Measurements from ENCODE around the gene PARP14.
"Not testable (repeated sequence)": the region's sequence is repeated elsewhere in the genome, so short reads cannot be mapped to it uniquely, and the experiment has no call there.

Gene PARP14

GRCh38 chr3:122688996-122689395, 8.4 kb downstream of the PARP14 start:
- H3K36me3 Mint-ChIP-seq (ENCODE audit: low read depth), result peaks cover 36% of the 10 kb centered on the region
- no peak overlapping the region for H3K4me3 Mint-ChIP-seq
- no peaks in the 10 kb centered on the region for H3K9me3 Mint-ChIP-seq
- no peak for DNase-seq
- no peak overlapping the region for H3K27ac Mint-ChIP-seq
- H3K27me3 Mint-ChIP-seq, result no peaks in the 10 kb centered on the region
- peaks cover 14% of the 10 kb centered on the region for H3K4me1 Mint-ChIP-seq (ENCODE audit: low read depth)

DNA sequence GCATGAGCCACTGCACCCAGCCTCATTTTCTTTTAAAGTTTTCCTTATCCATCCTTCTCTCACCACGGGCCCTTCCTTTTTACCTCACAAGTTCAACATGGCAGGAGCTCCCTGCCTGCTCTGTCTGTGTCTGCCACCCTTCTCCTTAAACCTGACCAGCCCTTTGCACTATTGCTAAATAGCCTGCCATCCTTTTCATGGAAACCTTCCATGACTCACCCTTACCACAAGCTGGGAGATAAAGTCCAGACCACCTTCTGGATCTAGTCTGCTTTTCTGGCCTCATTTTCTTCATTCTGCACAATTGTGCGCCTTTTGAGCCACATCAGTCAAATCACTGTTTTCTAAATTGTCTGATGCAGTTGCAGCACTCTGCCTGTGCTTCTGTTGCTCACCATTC, 8.9 kb downstream of the PARP14 start:
- peaks cover 8% of the 10 kb centered on the region for H3K4me1 Mint-ChIP-seq (ENCODE audit: low read depth)
- no peak overlapping the region for H3K4me3 Mint-ChIP-seq
- H3K27ac Mint-ChIP-seq, result peak overlapping the region; percentile 45

DNA sequence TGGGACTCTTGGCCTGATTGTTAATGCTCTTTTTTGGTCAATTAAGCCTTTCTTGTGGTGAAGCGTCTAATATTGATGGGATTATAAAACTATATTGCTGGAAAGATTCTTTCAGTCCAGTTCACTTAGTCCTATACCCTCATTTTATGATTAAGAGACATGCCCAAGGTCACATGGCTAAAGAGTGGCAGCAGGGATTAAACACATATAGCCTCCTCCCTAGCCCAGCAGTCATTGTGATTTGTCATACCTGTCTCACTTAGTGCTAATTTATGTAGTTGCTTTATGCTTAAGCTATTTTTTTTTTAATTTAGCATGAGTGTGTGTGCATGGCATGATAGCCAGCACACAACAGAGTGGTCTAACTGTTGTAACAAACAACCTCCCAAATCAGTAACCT, 9.5 kb downstream of the PARP14 start:
- no peaks in the 10 kb centered on the region for H3K9me3 Mint-ChIP-seq
- H3K36me3 Mint-ChIP-seq (ENCODE audit: low read depth), result peaks cover 37% of the 10 kb centered on the region
- H3K4me3 Mint-ChIP-seq, result no peak overlapping the region
- no peak for DNase-seq
- H3K4me1 Mint-ChIP-seq (ENCODE audit: low read depth), result peaks cover 13% of the 10 kb centered on the region
- H3K27me3 Mint-ChIP-seq, result no peaks in the 10 kb centered on the region
- no peak overlapping the region for H3K27ac Mint-ChIP-seq

More for the DNA sequence above, 8.9 kb downstream of the PARP14 start:
- no peak for DNase-seq
- Mint-ChIP-seq H3K27me3 (no peaks in the 10 kb centered on the region), H3K36me3 (ENCODE audit: low read depth) (peaks cover 37% of the 10 kb centered on the region), H3K9me3 (no peaks in the 10 kb centered on the region)

DNA sequence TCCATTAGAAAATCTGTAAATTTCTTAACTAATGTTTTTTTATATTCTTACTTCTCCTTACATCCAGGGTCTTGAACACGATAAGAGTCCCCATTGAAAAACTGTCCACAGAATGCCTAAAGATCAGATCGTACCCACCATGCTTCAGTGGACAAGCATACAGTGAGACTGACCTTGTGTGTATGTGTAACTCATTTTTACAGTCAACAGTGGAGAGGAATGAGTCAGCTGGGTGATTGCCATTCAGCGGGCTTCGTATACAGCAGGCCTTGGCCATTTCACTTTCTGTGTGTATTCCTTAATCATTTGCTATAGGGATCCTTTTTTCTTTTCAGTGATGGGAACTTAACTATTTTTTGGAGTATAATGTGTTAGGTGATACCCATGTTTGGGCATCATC, 10.6 kb downstream of the PARP14 start:
- Mint-ChIP-seq H3K4me3 (no peak overlapping the region), H3K4me1 (ENCODE audit: low read depth) (peaks cover 13% of the 10 kb centered on the region), H3K27ac (no peak overlapping the region), H3K27me3 (no peaks in the 10 kb centered on the region), H3K9me3 (no peaks in the 10 kb centered on the region), H3K36me3 (ENCODE audit: low read depth) (peaks cover 41% of the 10 kb centered on the region)
- no peak for DNase-seq

DNA sequence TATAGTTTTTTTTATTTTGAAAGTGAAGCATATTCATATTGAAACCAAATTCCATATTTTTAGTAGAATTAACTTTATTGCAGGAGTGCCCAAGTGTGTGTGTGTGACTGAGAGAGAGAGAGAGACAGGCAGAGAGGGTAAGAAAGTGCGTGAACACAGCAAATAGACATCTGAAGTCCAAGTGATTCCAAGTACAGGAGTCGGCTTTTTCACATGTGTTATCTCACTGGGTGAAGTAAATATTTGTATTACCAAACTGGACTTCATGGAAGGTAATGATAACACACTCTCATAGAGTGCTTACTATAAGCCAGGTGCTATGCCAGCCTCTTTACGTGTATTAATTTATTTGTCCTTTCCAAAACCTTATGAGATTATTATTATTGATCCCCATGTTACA, 12.0 kb downstream of the PARP14 start:
- H3K9me3 Mint-ChIP-seq, result no peaks in the 10 kb centered on the region
- peaks cover 55% of the 10 kb centered on the region for H3K36me3 Mint-ChIP-seq (ENCODE audit: low read depth)
- H3K27me3 Mint-ChIP-seq, result no peaks in the 10 kb centered on the region
- peaks cover 5% of the 10 kb centered on the region for H3K4me1 Mint-ChIP-seq (ENCODE audit: low read depth)
- H3K4me3 Mint-ChIP-seq, result no peak overlapping the region
- DNase-seq, result no peak
- H3K27ac Mint-ChIP-seq, result no peak overlapping the region

DNA sequence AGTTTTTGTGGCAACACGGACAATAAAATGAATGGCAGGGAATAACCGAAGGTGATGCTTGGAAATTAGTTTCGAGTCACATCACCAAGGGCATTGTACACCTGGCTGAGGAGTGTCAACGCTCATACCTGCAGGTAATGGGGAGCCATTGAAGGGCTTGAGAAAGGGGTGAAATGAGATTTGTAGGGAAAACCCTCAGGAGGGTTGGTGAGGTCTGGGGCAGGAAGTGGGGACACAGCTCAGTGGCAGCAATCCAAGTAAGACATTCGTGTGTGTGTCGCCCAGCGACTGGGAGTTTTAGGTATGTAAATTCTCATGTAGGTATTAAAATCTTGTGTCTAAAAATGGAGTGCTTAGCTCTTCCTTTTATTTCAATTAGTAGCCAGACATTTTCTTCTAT, 14.3 kb downstream of the PARP14 start:
- Mint-ChIP-seq H3K4me1 (ENCODE audit: low read depth) (peaks cover 8% of the 10 kb centered on the region), H3K4me3 (no peak overlapping the region), H3K36me3 (ENCODE audit: low read depth) (peaks cover 78% of the 10 kb centered on the region), H3K27ac (no peak overlapping the region), H3K9me3 (no peaks in the 10 kb centered on the region), H3K27me3 (no peaks in the 10 kb centered on the region)
- DNase-seq, result no peak

DNA sequence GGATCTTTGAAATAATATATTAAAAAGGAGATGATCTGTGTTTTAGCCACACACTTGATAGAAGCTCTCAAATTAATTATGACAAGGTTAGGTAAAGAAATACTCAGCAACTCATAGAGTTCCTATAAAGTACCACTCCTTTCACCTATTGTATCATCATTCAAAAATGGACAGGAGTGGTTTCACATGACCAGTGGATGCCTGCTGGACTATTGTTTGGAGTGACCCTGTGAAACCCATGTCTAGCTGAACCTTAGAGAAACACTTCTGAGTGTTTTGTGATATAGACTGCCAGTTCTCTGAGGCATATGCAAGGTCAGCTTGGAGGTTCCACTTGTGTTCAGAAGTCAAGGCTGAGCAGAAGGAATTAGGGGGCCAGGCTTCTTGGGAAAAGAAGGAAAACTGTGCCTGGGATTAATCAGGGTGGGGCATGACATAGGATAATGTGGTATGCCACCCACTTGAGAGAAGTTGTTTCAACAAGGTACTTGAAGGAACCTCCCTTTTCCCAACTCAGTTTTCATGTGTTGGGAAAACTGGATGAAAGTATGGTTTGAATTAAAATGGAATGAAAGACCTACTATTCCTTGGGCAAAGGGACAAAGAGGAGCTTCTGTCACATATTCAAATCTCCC, 15.4 kb downstream of the PARP14 start:
- no peaks in the 10 kb centered on the region for H3K27me3 Mint-ChIP-seq

DNA sequence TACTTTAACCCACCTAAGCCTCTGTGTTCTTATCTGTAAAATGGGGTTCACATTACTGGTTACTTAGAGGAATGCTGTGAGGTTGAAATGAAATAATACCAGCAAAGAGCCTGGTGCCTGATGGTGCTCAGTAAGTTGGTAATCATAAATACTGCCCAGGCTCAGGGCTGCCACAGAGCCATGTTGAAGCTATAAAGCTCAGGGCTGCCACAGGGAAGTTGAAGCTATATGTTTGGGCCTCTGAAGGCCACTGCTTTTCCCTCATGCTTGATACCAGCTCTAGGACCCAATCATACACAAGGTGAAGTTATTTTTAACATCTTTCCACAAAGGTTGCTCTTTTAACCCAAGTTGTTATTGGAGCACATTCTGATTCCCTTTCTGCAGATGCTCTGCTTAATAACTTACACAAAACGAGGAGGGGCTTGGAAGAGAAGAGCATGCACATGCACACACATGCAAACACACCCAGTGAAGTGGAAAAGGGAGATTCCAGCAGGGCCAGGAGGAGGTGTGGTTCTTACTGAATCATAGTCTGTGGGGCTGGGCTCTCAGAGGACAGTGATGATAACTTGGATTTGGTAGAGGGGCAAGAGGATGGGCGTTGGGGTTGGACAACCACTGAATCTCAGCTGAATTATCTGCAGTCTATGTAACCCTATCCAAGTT, 17.4 kb downstream of the PARP14 start:
- Mint-ChIP-seq H3K4me1 (ENCODE audit: low read depth) (peaks cover 10% of the 10 kb centered on the region), H3K27me3 (no peaks in the 10 kb centered on the region), H3K4me3 (no peak overlapping the region), H3K9me3 (no peaks in the 10 kb centered on the region), H3K36me3 (ENCODE audit: low read depth) (peaks cover 90% of the 10 kb centered on the region), H3K27ac (no peak overlapping the region)
- no peak for DNase-seq

More for the DNA sequence above, 15.4 kb downstream of the PARP14 start:
- Mint-ChIP-seq H3K4me3 (no peak overlapping the region), H3K9me3 (no peaks in the 10 kb centered on the region), H3K36me3 (ENCODE audit: low read depth) (peaks cover 89% of the 10 kb centered on the region), H3K4me1 (ENCODE audit: low read depth) (peaks cover 8% of the 10 kb centered on the region), H3K27ac (no peak overlapping the region)
- DNase-seq, result no peak

- no peaks in the 10 kb centered on the region for H3K27me3 Mint-ChIP-seq
- H3K4me3 Mint-ChIP-seq, result no peak overlapping the region
- H3K4me1 Mint-ChIP-seq (ENCODE audit: low read depth), result peaks cover 5% of the 10 kb centered on the region
- DNase-seq, result no peak
- H3K36me3 Mint-ChIP-seq (ENCODE audit: low read depth), result peaks cover 90% of the 10 kb centered on the region
- H3K27ac Mint-ChIP-seq, result no peak overlapping the region
- no peaks in the 10 kb centered on the region for H3K9me3 Mint-ChIP-seq
Measured at GRCh38 chr3:122700193-122700592, 19.6 kb downstream of the PARP14 start.

DNA sequence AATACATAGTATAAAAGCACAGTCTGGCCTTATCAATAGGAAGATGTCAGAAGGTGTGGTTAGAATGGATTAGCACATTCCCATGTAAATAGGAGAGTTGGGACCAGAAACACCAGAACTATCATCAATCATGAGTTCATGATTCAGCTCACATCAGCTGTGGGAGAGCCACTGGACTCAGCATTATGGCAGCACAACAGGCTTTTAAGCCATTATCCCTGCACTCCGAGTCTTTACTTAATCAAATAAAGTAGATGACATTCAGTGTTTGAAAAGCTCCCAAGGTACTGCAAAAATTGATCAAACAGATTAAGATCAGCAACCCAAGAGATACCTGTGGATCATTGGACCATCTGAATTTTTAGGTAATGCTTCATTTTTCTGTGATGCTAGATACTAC, 24.7 kb downstream of the PARP14 start:
- Mint-ChIP-seq H3K27me3 (no peaks in the 10 kb centered on the region), H3K9me3 (no peaks in the 10 kb centered on the region), H3K27ac (no peak overlapping the region), H3K36me3 (ENCODE audit: low read depth) (peaks cover 89% of the 10 kb centered on the region), H3K4me1 (ENCODE audit: low read depth) (peaks cover 18% of the 10 kb centered on the region), H3K4me3 (no peak overlapping the region)
- no peak for DNase-seq

DNA sequence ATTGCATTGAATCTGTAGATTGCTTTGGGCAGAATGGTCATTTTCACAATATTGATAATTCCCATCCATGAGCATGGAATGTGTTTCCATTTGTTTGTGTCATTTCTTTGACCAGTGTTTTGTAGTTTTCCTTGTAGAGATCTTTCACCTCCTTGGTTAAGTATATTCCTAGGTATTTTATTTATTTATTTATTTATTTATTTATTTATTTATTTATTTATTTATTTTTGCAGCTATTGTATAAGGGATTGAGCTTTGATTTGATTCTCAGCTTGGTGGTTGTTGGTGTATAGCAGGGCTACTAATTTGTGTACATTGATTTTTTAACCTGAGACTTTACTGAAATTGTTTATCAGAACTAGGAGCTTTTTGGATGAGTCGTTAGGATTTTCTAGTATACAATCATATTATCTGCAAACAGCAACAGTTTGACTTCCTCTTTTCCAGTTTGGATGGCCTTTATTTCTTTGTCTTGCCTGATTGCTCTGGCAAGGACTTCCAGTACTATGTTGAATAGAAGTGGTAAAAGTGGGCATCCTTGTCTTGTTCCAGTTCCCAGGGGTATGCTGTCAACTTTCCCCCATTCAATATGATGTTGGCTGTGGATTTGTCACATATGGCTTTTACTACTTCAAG, 30.1 kb downstream of the PARP14 start:
- not testable (repeated sequence) for H3K9me3 Mint-ChIP-seq, H3K27me3 Mint-ChIP-seq, DNase-seq, H3K27ac Mint-ChIP-seq, H3K4me3 Mint-ChIP-seq
- Mint-ChIP-seq H3K4me1 (ENCODE audit: low read depth) (peaks cover 30% of the 10 kb centered on the region), H3K36me3 (ENCODE audit: low read depth) (peaks cover 92% of the 10 kb centered on the region)

- peaks cover 25% of the 10 kb centered on the region for H3K4me1 Mint-ChIP-seq (ENCODE audit: low read depth)
- no peaks in the 10 kb centered on the region for H3K27me3 Mint-ChIP-seq
- H3K4me3 Mint-ChIP-seq, result no peak overlapping the region
- H3K36me3 Mint-ChIP-seq (ENCODE audit: low read depth), result peaks cover 94% of the 10 kb centered on the region
- H3K9me3 Mint-ChIP-seq, result no peaks in the 10 kb centered on the region
- DNase-seq, result no peak
- H3K27ac Mint-ChIP-seq, result no peak overlapping the region
Measured at GRCh38 chr3:122714273-122714672, 33.6 kb downstream of the PARP14 start.

DNA sequence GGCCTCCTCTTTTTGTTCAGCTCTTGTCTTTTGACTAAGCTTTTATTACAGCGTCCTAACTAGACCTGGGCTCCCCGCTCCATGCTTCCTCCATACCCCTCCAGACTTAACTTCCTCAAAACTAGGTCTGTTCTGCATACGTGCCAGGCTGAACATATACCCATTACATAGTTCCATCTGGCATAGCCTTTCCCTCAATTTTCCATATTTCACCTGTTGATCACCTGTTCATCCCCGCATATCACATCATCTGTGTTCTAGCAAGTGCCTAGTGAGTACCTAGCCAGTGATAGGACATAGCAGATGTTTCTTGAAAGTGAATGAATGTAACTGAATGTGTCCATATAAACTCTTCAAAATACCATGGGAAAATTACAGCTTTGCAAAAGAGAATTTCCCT, 36.0 kb downstream of the PARP14 start:
- Mint-ChIP-seq H3K27me3 (no peaks in the 10 kb centered on the region), H3K4me1 (ENCODE audit: low read depth) (peaks cover 3% of the 10 kb centered on the region), H3K36me3 (ENCODE audit: low read depth) (peaks cover 95% of the 10 kb centered on the region), H3K4me3 (no peak overlapping the region), H3K9me3 (no peaks in the 10 kb centered on the region), H3K27ac (no peak overlapping the region)
- no peak for DNase-seq

GRCh38 chr3:122719273-122719921, 38.8 kb downstream of the PARP14 start:
- Mint-ChIP-seq H3K4me3 (no peak overlapping the region), H3K27me3 (no peaks in the 10 kb centered on the region), H3K4me1 (ENCODE audit: low read depth) (no peaks in the 10 kb centered on the region), H3K27ac (no peak overlapping the region), H3K36me3 (ENCODE audit: low read depth) (peaks cover 94% of the 10 kb centered on the region), H3K9me3 (no peaks in the 10 kb centered on the region)
- DNase-seq, result no peak

DNA sequence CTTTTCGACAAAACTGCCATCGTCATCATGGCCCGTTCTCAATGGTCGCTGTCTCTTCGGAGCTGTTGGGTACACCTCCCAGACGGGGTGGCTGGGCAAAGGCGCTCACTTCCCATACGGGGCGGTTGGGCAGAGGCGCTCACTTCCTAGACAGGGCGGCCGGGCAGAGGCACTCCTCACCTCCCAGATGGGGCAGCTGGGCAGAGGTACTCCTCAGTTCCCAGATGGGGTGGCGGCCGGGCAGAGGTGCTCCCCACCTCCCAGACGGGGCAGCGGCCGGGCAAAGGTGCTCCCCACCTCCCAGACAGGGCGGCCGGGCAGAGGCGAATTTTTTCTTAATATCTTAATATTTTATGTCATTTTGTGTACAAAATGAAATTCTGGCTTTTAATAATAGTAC, 44.5 kb downstream of the PARP14 start:
- no peak for DNase-seq
- Mint-ChIP-seq H3K4me3 (no peak overlapping the region), H3K9me3 (no peaks in the 10 kb centered on the region), H3K27me3 (no peaks in the 10 kb centered on the region), H3K27ac (no peak overlapping the region), H3K4me1 (ENCODE audit: low read depth) (no peaks in the 10 kb centered on the region), H3K36me3 (ENCODE audit: low read depth) (peaks cover 83% of the 10 kb centered on the region)

All from activated T-cell treated with anti-CD3 and anti-CD28 coated beads, Interleukin-2, amount 50 U/mL, for 24 hours (primary cell).